HG02588 (cell line): ENCODE results near the gene SRSF12.
"Not testable (repeated sequence)": the region's sequence is repeated elsewhere in the genome, so short reads cannot be mapped to it uniquely, and the experiment has no call there.

Experiments used
- ATAC-seq: cut with Tn5 transposase; IDR thresholded peaks from one replicate; pipeline ENCODE4 v1.9.1; 2021; ENCODE audit warnings: mild to moderate bottlenecking, moderate library complexity; ENCODE audit not compliant: unreplicated experiment

The SRSF12 gene

GRCh38 chr6:89073014-89073620 lies 44.8 kb downstream of the SRSF12 start:
- no peak for ATAC-seq

GRCh38 chr6:89071036-89071435 lies 46.8 kb downstream of the SRSF12 start:
- no peak for ATAC-seq

- no peak for ATAC-seq
These were observed 48.2 kb downstream of the SRSF12 start for GRCh38 chr6:89069536-89070163.

- ATAC-seq = no peak
These were observed 49.2 kb downstream of the SRSF12 start for GRCh38 chr6:89068695-89069094.

GRCh38 chr6:89067796-89068195 lies 50.1 kb downstream of the SRSF12 start:
- no peak for ATAC-seq

- no peak for ATAC-seq
These were observed 50.8 kb downstream of the SRSF12 start for GRCh38 chr6:89066940-89067646.

GRCh38 chr6:89066121-89066520 lies 51.8 kb downstream of the SRSF12 start:
- not testable (repeated sequence) for ATAC-seq

- not testable (repeated sequence) for ATAC-seq
These were observed 52.9 kb downstream of the SRSF12 start for GRCh38 chr6:89064931-89065330.

- no peak for ATAC-seq
These were observed 54.0 kb downstream of the SRSF12 start for GRCh38 chr6:89063881-89064280.

GRCh38 chr6:89059227-89059626 lies 58.6 kb downstream of the SRSF12 start:
- ATAC-seq = no peak

GRCh38 chr6:89058627-89059026 lies 59.2 kb downstream of the SRSF12 start:
- ATAC-seq = no peak

- ATAC-seq = no peak
These were observed 60.1 kb downstream of the SRSF12 start for GRCh38 chr6:89057759-89058158.

GRCh38 chr6:89054208-89054607 lies 63.7 kb downstream of the SRSF12 start:
- no peak for ATAC-seq

- no peak for ATAC-seq
These were observed 66.2 kb downstream of the SRSF12 start for GRCh38 chr6:89051676-89052075.

- ATAC-seq = no peak
These were observed 67.2 kb downstream of the SRSF12 start for GRCh38 chr6:89050697-89051096.

GRCh38 chr6:89050155-89050554 lies 67.7 kb downstream of the SRSF12 start:
- ATAC-seq = no peak

- ATAC-seq = no peak
These were observed 68.9 kb downstream of the SRSF12 start for GRCh38 chr6:89048985-89049384.

- no peak for ATAC-seq
These were observed 69.5 kb downstream of the SRSF12 start for GRCh38 chr6:89048288-89048923.

- no peak for ATAC-seq
These were observed 70.4 kb downstream of the SRSF12 start for GRCh38 chr6:89047473-89047872.
